ENCODE measurements around the gene REC8.

Gene REC8

GRCh38 chr14:24164518-24164991, 7.3 kb upstream of the REC8 start:
- no peak for DNase-seq (ENCODE audit: low read depth, low spot score)
- in situ Hi-C loops (cut with HindIII; ENCODE audit: low sequenced_read_pairs): no loop called here
- H3K4me3 ChIP-seq (ENCODE audit: low read depth, low read length): no peak overlapping the region
- no peak for TF ChIP-seq CTCF (IDR thresholded peaks at IDR 0.05; ENCODE audit: low read depth, low read length)

- no peak for TF ChIP-seq CTCF (IDR thresholded peaks at IDR 0.05; ENCODE audit: low read depth, low read length)
- in situ Hi-C loops (cut with HindIII; ENCODE audit: low sequenced_read_pairs): no loop called here
- H3K4me3 ChIP-seq (ENCODE audit: low read depth, low read length): no peak overlapping the region
- DNase-seq (ENCODE audit: low read depth, low spot score): no peak
Measured at GRCh38 chr14:24165785-24166184, 6.1 kb upstream of the REC8 start.

- TF ChIP-seq CTCF (IDR thresholded peaks at IDR 0.05; ENCODE audit: low read depth, low read length): no peak
- no peak for DNase-seq (ENCODE audit: low read depth, low spot score)
- in situ Hi-C loops (cut with HindIII; ENCODE audit: low sequenced_read_pairs): no loop called here
- no peak overlapping the region for H3K4me3 ChIP-seq (ENCODE audit: low read depth, low read length)
Measured at GRCh38 chr14:24167469-24168114, 4.3 kb upstream of the REC8 start.

GRCh38 chr14:24172261-24172860, 481 bp downstream of the REC8 start:
- DNase-seq (ENCODE audit: low read depth, low spot score): no peak
- H3K4me3 ChIP-seq (ENCODE audit: low read depth, low read length): peak overlapping the region; percentile 63
- in situ Hi-C loops (cut with HindIII; ENCODE audit: low sequenced_read_pairs): no loop called here
- no peak for TF ChIP-seq CTCF (IDR thresholded peaks at IDR 0.05; ENCODE audit: low read depth, low read length)

- H3K4me3 ChIP-seq (ENCODE audit: low read depth, low read length): peak overlapping the region; percentile 63
- in situ Hi-C loops (cut with HindIII; ENCODE audit: low sequenced_read_pairs): no loop called here
- no peak for DNase-seq (ENCODE audit: low read depth, low spot score)
- no peak for TF ChIP-seq CTCF (IDR thresholded peaks at IDR 0.05; ENCODE audit: low read depth, low read length)
Measured at GRCh38 chr14:24172871-24173281, 996 bp downstream of the REC8 start.

GRCh38 chr14:24176599-24176998, 4.7 kb downstream of the REC8 start:
- in situ Hi-C loops (cut with HindIII; ENCODE audit: low sequenced_read_pairs): no loop called here
- no peak overlapping the region for H3K4me3 ChIP-seq (ENCODE audit: low read depth, low read length)
- DNase-seq (ENCODE audit: low read depth, low spot score): no peak
- TF ChIP-seq CTCF (IDR thresholded peaks at IDR 0.05; ENCODE audit: low read depth, low read length): no peak
